HCT116 (cell line): Measurements from ENCODE around the gene KIF5A. TPM values are rescaled to one million over a fixed set of nuclear protein-coding genes. Genes with fewer than 3 reads are reported as not detected.

Source experiments
- ATAC-seq: fragments of 200-7000 bp; cut with Tn5 transposase; 2 replicates; pipeline ENCODE4 v1.9.1; 2020; ENCODE audit warnings: mild to moderate bottlenecking, moderate library complexity
- BruUV-seq: library from RNA; stranded (reverse); fragments of 400-500 nt; replicated peaks from 2 replicates; lab custom pipeline; 2021; lab: Mats Ljungman, UMichigan
- CTCF ChIA-PET: fragments of 300-600 bp; sonication (Branson Sonifier 250); formaldehyde crosslinking; loops from one replicate; lab custom pipeline; 2021; ENCODE audit warnings: antibody characterized with exemption; lab: Charles Lee
- POLR2A ChIA-PET: fragments of 300-600, 350-600 bp; sonication (Branson Sonifier 250); formaldehyde crosslinking; loops from one replicate; lab custom pipeline; 2021; ENCODE audit warnings: antibody characterized with exemption; lab: Charles Lee
- RAD21 ChIA-PET, 2 experiments: fragments of 300-600 bp; sonication (Branson Sonifier 250); formaldehyde crosslinking; loops; one replicate each; lab custom pipeline; 2023; ENCODE audit warnings: low total read pairs in 2 of 2; ENCODE audit not compliant: uncharacterized antibody in 2 of 2, unreplicated experiment in 2 of 2, low non-redundant PET in 1 of 2; lab: Charles Lee
- DNase-seq: peaks from one replicate; pipeline ENCODE4 v3.0.0-alpha.2; 2010; ENCODE audit warnings: low read depth, low spot score
- H2AFZ ChIP-seq: fragments of 200-600 bp; shearing (Covaris generic), sonication (generic); 2 replicates; pipeline ENCODE4 v1.6.1; 2017; ENCODE audit warnings: low read depth, mixed run types, mixed read lengths, antibody characterized with exemption, low read length; ENCODE audit not compliant: poor library complexity, severe bottlenecking
- H3K27ac ChIP-seq: 2 replicates; pipeline ENCODE4 v1.5.1; 2012; ENCODE audit warnings: low read depth, low read length
- H3K27me3 ChIP-seq: fragments of 200-600 bp; sonication (generic); 2 replicates; pipeline ENCODE4 v1.6.1; 2016; ENCODE audit warnings: mixed run types, low read length, mixed read lengths; ENCODE audit not compliant: insufficient read depth
- H3K36me3 ChIP-seq, 2 experiments: fragments of 200-500 bp in 1 of 2; fragments of 200-600 bp in 1 of 2; sonication (Bioruptor generic) in 1 of 2; sonication (generic) in 1 of 2; 2 replicates each; pipeline versions ENCODE4 v1.5.1 to v1.6.1; 2014 to 2016; ENCODE audit warnings: low read length in 2 of 2, inconsistent platforms in 1 of 2, mixed read lengths in 1 of 2, mixed run types in 1 of 2; ENCODE audit not compliant: insufficient read depth in 2 of 2, control insufficient read depth in 1 of 2
- H3K4me1 ChIP-seq, 2 experiments: fragments of 200-600 bp in 1 of 2; sonication (generic) in 1 of 2; 2 replicates each; pipeline versions ENCODE4 v1.5.1 to v1.6.1; 2012 to 2017; ENCODE audit warnings: low read length in 2 of 2, inconsistent platforms in 1 of 2, mild to moderate bottlenecking in 1 of 2, mixed read lengths in 1 of 2, mixed run types in 1 of 2, moderate library complexity in 1 of 2; ENCODE audit not compliant: insufficient read depth in 2 of 2, control insufficient read depth in 1 of 2
- H3K4me2 ChIP-seq: fragments of 200-600 bp; sonication (generic); 2 replicates; pipeline ENCODE4 v1.6.1; 2017; ENCODE audit warnings: mixed run types, low read length, mixed read lengths
- H3K4me3 ChIP-seq, 2 experiments: fragments of 200-600 bp in 1 of 2; sonication (generic) in 1 of 2; replicated peaks in 1 of 2; 2 replicates each; pipeline ENCODE4 v1.5.1; 2011 to 2016; ENCODE audit warnings: low read length in 2 of 2, control low read depth in 1 of 2, low read depth in 1 of 2, mild to moderate bottlenecking in 1 of 2, mixed read lengths in 1 of 2, mixed run types in 1 of 2
- H3K79me2 ChIP-seq: fragments of 200-600 bp; sonication (generic); 2 replicates; pipeline ENCODE4 v1.6.1; 2017; ENCODE audit warnings: mild to moderate bottlenecking, mixed run types, low read length, moderate library complexity, mixed read lengths; ENCODE audit not compliant: insufficient read depth
- H3K9ac ChIP-seq: fragments of 200-600 bp; sonication (generic); 2 replicates; pipeline ENCODE4 v1.6.1; 2016; ENCODE audit warnings: low read length, mixed read lengths
- H3K9me2 ChIP-seq: fragments of 200-600 bp; sonication (generic), shearing (Covaris generic); 2 replicates; pipeline ENCODE4 v1.6.1; 2017; ENCODE audit warnings: mixed run types, mild to moderate bottlenecking, moderate library complexity; ENCODE audit not compliant: insufficient read depth
- H3K9me3 ChIP-seq, 2 experiments: fragments of 200-500 bp in 1 of 2; fragments of 200-600 bp in 1 of 2; sonication (Bioruptor generic) in 1 of 2; sonication (generic) in 1 of 2; 2 replicates each; pipeline ENCODE4 v1.6.1; 2014 to 2017; ENCODE audit warnings: low read length in 2 of 2, mixed read lengths in 2 of 2, inconsistent platforms in 1 of 2, low read depth in 1 of 2, mild to moderate bottlenecking in 1 of 2, mixed run types in 1 of 2, moderate library complexity in 1 of 2; ENCODE audit not compliant: control insufficient read depth in 1 of 2, insufficient read depth in 1 of 2
- H4K20me1 ChIP-seq: fragments of 200-600 bp; sonication (generic), shearing (Covaris generic); 2 replicates; pipeline ENCODE4 v1.6.1; 2017; ENCODE audit warnings: mixed run types, mild to moderate bottlenecking, moderate library complexity; ENCODE audit not compliant: insufficient read depth
- CBX3 ChIP-seq: IDR thresholded peaks from 2 replicates; pipeline ENCODE4 v1.6.1; 2012; ENCODE audit warnings: low read depth
- CEBPB ChIP-seq: IDR thresholded peaks from 2 replicates; pipeline ENCODE4 v1.6.1; 2012; ENCODE audit warnings: low read depth
- EGR1 ChIP-seq: IDR thresholded peaks from 2 replicates; pipeline ENCODE4 v1.6.1; 2012; ENCODE audit warnings: low read depth
- ELF1 ChIP-seq: IDR thresholded peaks from 2 replicates; pipeline ENCODE4 v1.6.1; 2012; ENCODE audit warnings: low read depth, borderline replicate concordance
- JUND ChIP-seq: IDR thresholded peaks from 2 replicates; pipeline ENCODE4 v1.6.1; 2012
- POLR2A ChIP-seq: IDR thresholded peaks from 2 replicates; pipeline ENCODE4 v1.7.0; 2011; ENCODE audit warnings: borderline replicate concordance; ENCODE audit not compliant: insufficient read depth, insufficient read length; ENCODE audit errors: extremely low read depth
- POLR2AphosphoS5 ChIP-seq: IDR thresholded peaks from 2 replicates; pipeline ENCODE4 v1.6.1; 2011; ENCODE audit warnings: mild to moderate bottlenecking, low read depth, low read length, moderate library complexity
- SIN3A ChIP-seq: IDR thresholded peaks from 2 replicates; pipeline ENCODE4 v1.6.1; 2012; ENCODE audit warnings: low read depth
- TCF7L2 ChIP-seq: IDR thresholded peaks from 2 replicates; pipeline ENCODE4 v1.7.0; 2011; ENCODE audit warnings: borderline replicate concordance, inconsistent platforms; ENCODE audit not compliant: insufficient read depth, insufficient read length; ENCODE audit errors: extremely low read depth
- YY1 ChIP-seq: IDR thresholded peaks from 2 replicates; pipeline ENCODE4 v1.6.1; 2011; ENCODE audit warnings: low read length, low read depth, moderate library complexity, mild to moderate bottlenecking; ENCODE audit not compliant: insufficient replicate concordance; ENCODE audit errors: extremely low read depth
- ZFX ChIP-seq: fragments of 450-650 bp; IDR thresholded peaks from 2 replicates; pipeline ENCODE4 v1.6.1; 2017
- ZNF274 ChIP-seq: fragments of 200-500 bp; sonication (Bioruptor generic); IDR thresholded peaks from 2 replicates; pipeline ENCODE4 v1.6.1; 2014; ENCODE audit warnings: mild to moderate bottlenecking, low read depth, low read length, inconsistent platforms
- intact Hi-C: fragments of 100-400 bp; cut with micrococcal nuclease; formaldehyde crosslinking; loops from 2 replicates; pipeline ENCODE4 v1.10.0; 2022
- total RNA-seq: library from RNA; stranded (reverse); gene quantifications from one replicate; pipeline ENCODE4 v1.2.1, GENCODE V29; 2021; ENCODE audit not compliant: unreplicated experiment
- TF ChIP-seq, protein P1 (sequence below), 3 experiments: fragments of 200-600 bp in 1 of 3; sonication (generic) in 1 of 3; IDR thresholded peaks in 2 of 3; conservative IDR thresholded peaks in 1 of 3; 2 replicates each; pipeline ENCODE4 v1.5.1; 2012 to 2017; ENCODE audit warnings: low read depth in 2 of 3, low read length in 2 of 3, antibody characterized with exemption in 1 of 3, borderline replicate concordance in 1 of 3, control low read depth in 1 of 3, mild to moderate bottlenecking in 1 of 3, mixed read lengths in 1 of 3, mixed run types in 1 of 3, moderate library complexity in 1 of 3; ENCODE audit not compliant: insufficient read depth in 1 of 3
- TF ChIP-seq, protein P2 (sequence below): IDR thresholded peaks from 2 replicates; pipeline ENCODE4 v1.6.1; 2012

Gene KIF5A
- total RNA-seq, 1 experiment from 2014 or later = 5.2 TPM

DNA sequence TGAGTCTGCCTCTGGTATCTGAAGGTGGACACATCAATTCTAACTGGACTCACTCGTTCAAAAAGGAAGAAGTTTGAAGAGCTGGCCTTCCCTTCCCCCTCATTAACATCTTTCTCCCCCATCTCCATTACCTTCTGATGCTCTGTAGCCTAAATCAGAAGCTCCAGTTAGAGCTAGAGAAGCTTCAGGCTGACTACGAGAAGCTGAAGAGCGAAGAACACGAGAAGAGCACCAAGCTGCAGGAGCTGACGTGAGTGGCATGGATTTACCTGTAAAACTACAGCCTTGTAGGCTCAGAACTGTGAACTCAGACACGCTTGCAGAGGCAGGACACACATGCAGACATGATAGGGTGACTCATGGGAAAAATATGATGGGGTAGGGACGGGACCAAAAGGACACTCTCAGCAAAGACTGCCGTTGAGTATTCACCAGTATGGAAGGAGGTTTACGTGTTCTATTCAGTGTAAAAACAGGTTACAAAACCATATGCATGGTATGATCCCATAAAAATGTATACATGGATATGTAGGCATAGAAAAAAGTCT is 26.8 kb downstream of the KIF5A start (continued):
- TF ChIP-seq TCF7L2 = no peak
- TF ChIP-seq POLR2AphosphoS5 = no peak
- TF ChIP-seq ELF1 = no peak
- no peak for TF ChIP-seq CBX3
- no peak for TF ChIP-seq JUND
- TF ChIP-seq, protein P1, sequence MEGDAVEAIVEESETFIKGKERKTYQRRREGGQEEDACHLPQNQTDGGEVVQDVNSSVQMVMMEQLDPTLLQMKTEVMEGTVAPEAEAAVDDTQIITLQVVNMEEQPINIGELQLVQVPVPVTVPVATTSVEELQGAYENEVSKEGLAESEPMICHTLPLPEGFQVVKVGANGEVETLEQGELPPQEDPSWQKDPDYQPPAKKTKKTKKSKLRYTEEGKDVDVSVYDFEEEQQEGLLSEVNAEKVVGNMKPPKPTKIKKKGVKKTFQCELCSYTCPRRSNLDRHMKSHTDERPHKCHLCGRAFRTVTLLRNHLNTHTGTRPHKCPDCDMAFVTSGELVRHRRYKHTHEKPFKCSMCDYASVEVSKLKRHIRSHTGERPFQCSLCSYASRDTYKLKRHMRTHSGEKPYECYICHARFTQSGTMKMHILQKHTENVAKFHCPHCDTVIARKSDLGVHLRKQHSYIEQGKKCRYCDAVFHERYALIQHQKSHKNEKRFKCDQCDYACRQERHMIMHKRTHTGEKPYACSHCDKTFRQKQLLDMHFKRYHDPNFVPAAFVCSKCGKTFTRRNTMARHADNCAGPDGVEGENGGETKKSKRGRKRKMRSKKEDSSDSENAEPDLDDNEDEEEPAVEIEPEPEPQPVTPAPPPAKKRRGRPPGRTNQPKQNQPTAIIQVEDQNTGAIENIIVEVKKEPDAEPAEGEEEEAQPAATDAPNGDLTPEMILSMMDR (IDR thresholded peaks at IDR 0.05 in 2 of 3, conservative IDR thresholded peaks at IDR 0.05 in 1 of 3; ENCODE audit: borderline replicate concordance in 1 of 3, insufficient read depth in 1 of 3, low read depth in 2 of 3, low read length in 2 of 3) = no peak
- TF ChIP-seq, protein P2, sequence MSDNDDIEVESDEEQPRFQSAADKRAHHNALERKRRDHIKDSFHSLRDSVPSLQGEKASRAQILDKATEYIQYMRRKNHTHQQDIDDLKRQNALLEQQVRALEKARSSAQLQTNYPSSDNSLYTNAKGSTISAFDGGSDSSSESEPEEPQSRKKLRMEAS = no peak

DNA sequence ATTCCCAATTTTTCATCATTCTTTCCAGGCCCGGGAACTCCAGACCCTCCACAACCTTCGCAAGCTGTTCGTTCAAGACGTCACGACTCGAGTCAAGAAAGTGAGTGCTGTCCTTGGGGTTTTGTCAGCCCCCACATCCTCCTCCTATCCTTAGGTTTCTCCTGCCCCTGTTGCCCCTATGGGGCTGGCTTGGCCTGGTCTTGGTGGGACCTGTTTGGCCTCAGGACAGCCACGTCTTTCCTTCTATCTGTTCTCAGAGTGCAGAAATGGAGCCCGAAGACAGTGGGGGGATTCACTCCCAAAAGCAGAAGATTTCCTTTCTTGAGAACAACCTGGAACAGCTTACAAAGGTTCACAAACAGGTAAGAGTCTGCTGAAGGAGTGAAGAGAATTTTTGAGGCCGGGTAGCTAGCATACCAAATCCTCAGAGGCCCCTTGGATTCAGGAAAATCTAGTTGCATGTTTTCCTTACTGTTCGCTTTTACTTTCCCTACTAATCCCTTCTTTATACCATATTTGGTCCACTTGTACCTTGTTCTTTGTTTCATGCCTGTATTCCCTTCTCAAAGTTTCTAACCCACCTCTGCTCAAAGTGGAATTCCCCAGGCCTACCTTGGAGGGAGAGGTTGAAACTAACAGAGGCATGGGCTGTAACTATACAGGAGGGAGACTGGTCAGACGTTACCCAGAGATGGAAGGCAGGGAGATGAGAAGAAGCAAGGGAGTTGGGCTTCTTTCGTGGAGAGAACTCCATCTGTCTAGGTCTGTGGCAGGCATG is 28.3 kb downstream of the KIF5A start:
- Histone ChIP-seq H3K9ac (no peak overlapping the region), H3K4me2 (no peak overlapping the region), H4K20me1 (no peaks in the 10 kb centered on the region), H3K9me3 (no peaks in the 10 kb centered on the region), H3K4me3 (no peak overlapping the region), H3K4me1 (no peaks in the 10 kb centered on the region), H3K36me3 (peaks cover 0 to 8% of the 10 kb centered on the region in 2 experiments; a peak in 3 of 4 replicates), H3K9me2 (no peaks in the 10 kb centered on the region), H3K27me3 (no peaks in the 10 kb centered on the region), H2AFZ (no peak overlapping the region), H3K79me2 (no peaks in the 10 kb centered on the region), H3K27ac (no peak overlapping the region)
- RAD21 ChIA-PET = no interaction called here
- DNase-seq = no peak
- POLR2A ChIA-PET = no interaction called here
- CTCF ChIA-PET = no interaction called here
- no peak for ATAC-seq
- BruUV-seq = no TSS peak
- TF ChIP-seq CEBPB = no peak
- TF ChIP-seq, protein P1 (IDR thresholded peaks at IDR 0.05 in 2 of 3, conservative IDR thresholded peaks at IDR 0.05 in 1 of 3; ENCODE audit: borderline replicate concordance in 1 of 3, insufficient read depth in 1 of 3, low read depth in 2 of 3, low read length in 2 of 3) = no peak
- TF ChIP-seq POLR2A = no peak
- no peak for TF ChIP-seq TCF7L2
- TF ChIP-seq ZFX = no peak
- no peak for TF ChIP-seq JUND
- no peak for TF ChIP-seq EGR1
- TF ChIP-seq YY1 = no peak
- TF ChIP-seq SIN3A = no peak
- no peak for TF ChIP-seq ZNF274
- no peak for TF ChIP-seq ELF1
- TF ChIP-seq CBX3 = no peak
- intact Hi-C loops = no loop called here
